VCaP (cell line): Measurements from ENCODE around the gene HYAL1.

ENCODE experiments used
- H3K27ac ChIP-seq: fragments of 450-650 bp; 2 replicates; pipeline ENCODE4 v1.5.1; 2017
- TF ChIP-seq, protein P1 (sequence below): fragments of 450-650 bp; conservative IDR thresholded peaks from 2 replicates; pipeline ENCODE4 v1.5.1; 2017; ENCODE audit warnings: mild to moderate bottlenecking, moderate library complexity

Gene HYAL1

DNA sequence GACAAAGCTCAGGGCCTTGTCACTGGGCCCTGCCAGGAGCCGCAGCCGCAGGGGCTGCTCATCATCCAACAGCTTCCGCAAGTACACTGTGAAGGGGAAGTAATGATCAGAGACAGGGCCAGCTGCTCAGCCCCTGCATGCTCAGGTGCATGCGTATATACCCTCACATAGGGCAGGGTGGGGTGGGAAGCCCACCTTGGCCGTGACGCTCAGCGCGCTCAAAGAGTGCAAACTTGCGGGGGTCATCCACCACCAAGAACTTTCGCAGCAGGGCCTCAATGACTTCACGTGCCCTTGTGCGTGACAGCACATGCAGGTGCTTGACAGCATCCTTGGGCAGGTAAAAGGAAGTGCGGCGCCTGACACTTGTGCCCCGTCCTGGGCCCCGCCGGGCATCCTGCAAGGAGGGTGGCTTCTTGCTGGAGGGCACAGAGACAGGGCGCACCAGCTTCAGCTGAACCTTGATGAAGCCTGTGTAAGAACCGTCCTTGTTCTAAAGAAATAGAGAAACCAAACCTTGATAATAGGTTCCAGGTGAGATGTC is 28.1 kb upstream of the HYAL1 start:
- TF ChIP-seq, protein P1, sequence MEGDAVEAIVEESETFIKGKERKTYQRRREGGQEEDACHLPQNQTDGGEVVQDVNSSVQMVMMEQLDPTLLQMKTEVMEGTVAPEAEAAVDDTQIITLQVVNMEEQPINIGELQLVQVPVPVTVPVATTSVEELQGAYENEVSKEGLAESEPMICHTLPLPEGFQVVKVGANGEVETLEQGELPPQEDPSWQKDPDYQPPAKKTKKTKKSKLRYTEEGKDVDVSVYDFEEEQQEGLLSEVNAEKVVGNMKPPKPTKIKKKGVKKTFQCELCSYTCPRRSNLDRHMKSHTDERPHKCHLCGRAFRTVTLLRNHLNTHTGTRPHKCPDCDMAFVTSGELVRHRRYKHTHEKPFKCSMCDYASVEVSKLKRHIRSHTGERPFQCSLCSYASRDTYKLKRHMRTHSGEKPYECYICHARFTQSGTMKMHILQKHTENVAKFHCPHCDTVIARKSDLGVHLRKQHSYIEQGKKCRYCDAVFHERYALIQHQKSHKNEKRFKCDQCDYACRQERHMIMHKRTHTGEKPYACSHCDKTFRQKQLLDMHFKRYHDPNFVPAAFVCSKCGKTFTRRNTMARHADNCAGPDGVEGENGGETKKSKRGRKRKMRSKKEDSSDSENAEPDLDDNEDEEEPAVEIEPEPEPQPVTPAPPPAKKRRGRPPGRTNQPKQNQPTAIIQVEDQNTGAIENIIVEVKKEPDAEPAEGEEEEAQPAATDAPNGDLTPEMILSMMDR: no peak
- peak overlapping the region; percentile 97; the same call in 1 of the 2 replicates for H3K27ac ChIP-seq

DNA sequence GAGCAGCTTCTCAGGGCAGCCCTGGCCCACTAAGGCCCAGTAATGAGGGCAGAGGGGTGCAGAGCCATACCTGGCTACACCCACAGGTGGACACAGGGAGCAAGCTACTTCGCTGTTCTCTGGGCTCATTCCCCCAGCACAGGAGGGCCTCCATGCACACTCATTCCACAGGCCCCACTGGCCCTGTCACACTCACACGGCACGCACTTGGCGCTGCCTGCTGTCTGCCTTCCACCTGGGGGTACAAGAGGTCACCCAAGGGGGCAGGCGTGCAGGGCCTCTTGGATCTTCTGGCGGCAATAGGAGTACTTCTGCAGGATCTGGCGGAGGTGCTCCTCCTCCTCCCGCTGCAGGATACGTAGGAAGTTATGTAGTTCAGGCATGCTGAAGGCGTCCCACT is 27.0 kb upstream of the HYAL1 start:
- no peak overlapping the region for H3K27ac ChIP-seq
- TF ChIP-seq, protein P1: no peak

GRCh38 chr3:50327943-50328691 is 24.7 kb upstream of the HYAL1 start, which contains the start of gene TUSC2:
Gene TUSC2, minus strand, starts transcription at chr3:50328223. Its CDS starts 124 bp downstream, at chr3:50328099.
- TF ChIP-seq, protein P1: no peak
- H3K27ac ChIP-seq: peak within 1 kb of the TSS; percentile 85

- TF ChIP-seq, protein P1: no peak
- peak overlapping the region; percentile 85 for H3K27ac ChIP-seq
These were observed 23.8 kb upstream of the HYAL1 start for GRCh38 chr3:50327129-50327528.

GRCh38 chr3:50326182-50326541 is 22.8 kb upstream of the HYAL1 start:
- no peak overlapping the region for H3K27ac ChIP-seq
- TF ChIP-seq, protein P1: no peak

DNA sequence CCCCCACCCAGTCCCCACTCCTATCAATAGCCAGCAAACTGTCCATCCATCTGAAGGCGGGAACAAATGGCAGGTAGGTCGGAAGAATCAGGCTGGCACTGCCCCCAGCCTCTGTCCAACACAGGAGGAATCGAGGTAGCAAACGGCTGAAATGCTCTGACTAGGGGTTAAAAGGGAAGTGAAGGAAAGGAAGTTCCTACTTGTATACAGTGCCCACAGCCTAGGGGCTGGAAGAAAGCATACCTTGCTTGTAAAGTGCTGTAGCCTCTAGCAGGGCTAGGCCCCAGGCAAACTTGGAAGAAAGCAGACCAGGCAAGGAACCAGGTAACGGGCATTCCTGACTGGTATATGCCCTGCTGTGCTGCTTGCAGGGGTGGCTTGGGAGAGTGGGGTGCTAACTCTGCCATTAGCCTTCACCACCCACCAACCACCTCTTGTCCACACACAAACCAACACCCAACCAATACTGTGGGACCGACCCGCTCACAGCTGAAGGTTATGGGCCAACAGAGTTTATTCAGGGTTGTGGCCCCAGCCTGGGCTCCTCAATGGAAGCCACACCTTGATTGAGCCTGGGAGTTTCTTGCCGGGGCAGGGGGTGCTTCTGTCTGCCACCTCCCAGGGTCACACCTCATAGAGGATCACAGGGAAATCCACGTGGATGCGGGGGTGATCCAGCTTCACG is 22.3 kb upstream of the HYAL1 start:
- H3K27ac ChIP-seq: no peak overlapping the region

DNA sequence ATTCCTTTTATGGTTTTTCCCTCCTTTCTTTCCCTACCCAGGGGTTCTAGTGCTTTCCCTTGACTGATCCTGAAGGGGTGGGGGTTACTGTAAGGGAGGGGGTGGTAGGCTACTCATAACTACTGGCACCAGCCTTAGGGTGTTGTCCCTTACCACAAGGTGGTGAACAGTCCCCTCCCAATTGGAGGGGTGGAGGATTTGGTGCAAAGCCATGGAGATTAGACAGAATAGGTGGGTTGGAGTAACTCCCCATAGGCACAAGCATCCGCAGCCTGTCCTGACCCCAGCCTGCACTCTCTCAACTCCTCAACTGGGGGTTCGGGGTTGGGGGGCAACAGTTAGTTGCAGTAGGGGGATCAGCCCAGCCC is 21.7 kb upstream of the HYAL1 start:
- TF ChIP-seq, protein P1: no peak
- H3K27ac ChIP-seq: no peak overlapping the region

More for the DNA sequence above, 22.3 kb upstream of the HYAL1 start:
- TF ChIP-seq, protein P1: no peak
